Skeletal muscle satellite cell (primary cell): ENCODE results near the gene MOB1B.
"Not testable (repeated sequence)": the region's sequence is repeated elsewhere in the genome, so short reads cannot be mapped to it uniquely, and the experiment has no call there.

Experiments
- H3K27me3 ChIP-seq: 2 replicates; pipeline ENCODE4 v1.7.0; 2013; ENCODE audit warnings: low read length; ENCODE audit not compliant: control insufficient read depth, insufficient read depth
- H3K36me3 ChIP-seq: 2 replicates; pipeline ENCODE4 v1.7.0; 2013; ENCODE audit warnings: mild to moderate bottlenecking, control low read depth, low read length; ENCODE audit not compliant: insufficient read depth
- H3K4me1 ChIP-seq: 2 replicates; pipeline ENCODE4 v1.7.0; 2013; ENCODE audit warnings: low read length; ENCODE audit not compliant: control insufficient read depth, insufficient read depth
- H3K4me2 ChIP-seq: 2 replicates; pipeline ENCODE4 v1.7.0; 2013; ENCODE audit warnings: mild to moderate bottlenecking, low read length
- H3K4me3 ChIP-seq: 2 replicates; pipeline ENCODE4 v1.7.0; 2013; ENCODE audit warnings: low read length
- H3K9ac ChIP-seq: 2 replicates; pipeline ENCODE4 v1.7.0; 2013; ENCODE audit warnings: mild to moderate bottlenecking, low read depth, low read length, moderate library complexity
- H3K9me3 ChIP-seq: replicated peaks from 2 replicates; pipeline ENCODE4 v1.7.0; 2013; ENCODE audit warnings: mild to moderate bottlenecking, control low read depth, low read length

MOB1B gene

DNA sequence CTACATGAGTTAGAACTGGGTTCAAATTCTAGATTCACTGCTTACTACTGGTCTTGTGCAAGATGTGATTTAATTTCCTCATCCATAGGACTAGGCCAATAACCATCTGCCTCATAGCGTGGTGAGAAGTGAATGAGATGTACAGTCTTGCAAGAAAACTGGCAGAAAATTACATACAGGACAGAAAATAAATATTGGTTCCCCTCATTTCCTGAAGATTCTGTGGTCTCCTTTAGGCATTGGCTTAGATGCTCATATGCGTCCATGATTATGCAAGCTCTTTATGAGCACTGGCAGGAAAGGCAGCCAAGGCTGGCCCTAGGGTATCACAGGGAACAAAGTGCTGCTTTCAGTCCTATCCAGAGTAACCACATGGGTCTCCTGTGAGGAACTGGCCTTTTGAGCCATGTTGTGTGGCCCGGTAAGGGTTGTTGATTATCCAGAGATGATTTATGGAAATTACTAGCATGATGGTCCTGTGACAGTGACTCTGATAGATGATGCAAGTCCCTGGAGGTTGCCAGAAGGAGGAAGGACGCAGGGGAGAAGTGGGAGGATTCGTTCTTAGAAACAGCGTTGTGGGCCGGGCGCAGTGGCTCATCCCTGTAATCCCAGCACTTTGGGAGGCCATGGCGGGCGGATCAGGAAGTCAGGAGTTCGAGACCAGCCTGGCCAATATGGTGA is 9.9 kb upstream of the MOB1B start:
- no peaks in the 10 kb centered on the region for H3K36me3 ChIP-seq
- no peak overlapping the region for H3K4me3 ChIP-seq
- no peaks in the 10 kb centered on the region for H3K27me3 ChIP-seq
- H3K4me1 ChIP-seq, result peaks cover 4% of the 10 kb centered on the region
- H3K4me2 ChIP-seq, result no peak overlapping the region
- no peak overlapping the region for H3K9ac ChIP-seq
- no peaks in the 10 kb centered on the region for H3K9me3 ChIP-seq

DNA sequence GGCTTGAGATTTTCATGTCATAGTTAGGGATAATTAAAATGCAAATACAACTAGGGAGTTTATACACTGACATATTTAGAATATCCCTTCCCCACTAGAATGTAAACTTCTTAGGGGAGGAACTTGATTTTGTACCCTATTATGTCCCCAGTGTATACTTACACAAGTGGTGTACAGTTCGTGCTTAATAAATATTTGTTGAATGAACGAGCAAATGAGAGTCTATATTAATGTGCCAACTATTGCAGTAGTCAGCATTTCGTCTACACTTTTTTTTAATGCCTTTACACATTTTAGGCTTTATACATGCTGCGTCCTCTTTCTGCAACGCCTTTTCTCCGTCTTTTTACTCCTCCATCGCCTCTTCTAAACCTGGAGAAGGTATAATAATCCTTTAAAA is 8.4 kb upstream of the MOB1B start:
- no peaks in the 10 kb centered on the region for H3K36me3 ChIP-seq
- no peak overlapping the region for H3K4me3 ChIP-seq
- H3K9ac ChIP-seq, result no peak overlapping the region
- H3K9me3 ChIP-seq, result no peaks in the 10 kb centered on the region
- no peaks in the 10 kb centered on the region for H3K27me3 ChIP-seq
- no peak overlapping the region for H3K4me2 ChIP-seq
- H3K4me1 ChIP-seq, result peaks cover 4% of the 10 kb centered on the region

DNA sequence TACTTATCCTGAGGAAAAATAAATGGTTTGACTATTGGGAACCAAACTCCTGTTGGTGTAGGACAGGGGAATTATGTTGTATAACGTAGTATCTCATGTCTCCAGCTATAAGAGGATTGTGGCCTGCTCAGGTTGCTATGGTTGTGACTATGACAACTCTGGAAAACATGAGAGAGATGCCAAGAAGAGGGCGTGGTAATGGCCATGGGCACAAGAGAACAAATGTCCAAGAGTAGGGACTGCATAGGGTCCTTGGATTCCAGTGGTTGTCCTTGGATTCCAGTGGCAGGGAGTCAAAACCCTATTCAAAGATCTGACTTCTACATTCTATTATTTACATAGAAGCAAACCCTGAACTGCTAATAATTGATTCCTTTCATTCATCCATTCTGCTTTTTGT is 6.8 kb upstream of the MOB1B start:
- Histone ChIP-seq H3K9ac (no peak overlapping the region), H3K4me3 (no peak overlapping the region), H3K4me1 (peaks cover 4% of the 10 kb centered on the region), H3K9me3 (no peaks in the 10 kb centered on the region), H3K4me2 (no peak overlapping the region), H3K27me3 (no peaks in the 10 kb centered on the region), H3K36me3 (no peaks in the 10 kb centered on the region)

DNA sequence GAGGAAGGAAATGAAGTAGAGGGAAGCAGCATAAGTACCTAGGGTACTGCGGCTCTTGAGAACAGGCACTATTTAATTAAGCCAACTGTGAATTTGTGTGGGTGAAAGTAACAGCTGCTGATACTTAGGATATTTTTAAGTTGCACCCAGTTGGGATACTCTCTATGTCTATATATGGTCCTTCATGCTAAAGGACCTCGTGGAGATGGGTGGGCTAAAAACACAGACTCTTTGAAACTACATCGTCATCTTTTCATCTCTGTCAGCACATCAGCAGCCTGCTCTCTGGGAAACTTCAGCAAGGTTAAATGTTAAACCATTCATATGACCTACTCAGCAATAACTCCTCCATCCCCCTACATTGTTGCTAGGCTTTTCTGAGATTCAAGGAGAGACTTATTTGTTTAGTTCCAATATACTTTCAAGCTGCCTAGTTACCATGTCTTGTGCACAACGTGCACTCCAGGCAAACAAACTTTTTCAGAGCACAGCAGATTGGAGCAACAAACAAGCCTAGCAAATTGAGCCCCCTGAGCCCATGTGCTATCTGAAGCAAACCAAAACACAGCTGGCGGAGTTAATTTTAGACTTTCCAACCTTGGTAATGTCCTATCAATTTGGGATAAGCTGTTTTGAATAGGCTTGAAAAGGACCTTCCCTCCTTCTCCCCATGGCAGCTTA is 6.2 kb upstream of the MOB1B start:
- Histone ChIP-seq H3K27me3 (no peaks in the 10 kb centered on the region), H3K4me2 (no peak overlapping the region), H3K4me3 (no peak overlapping the region), H3K36me3 (no peaks in the 10 kb centered on the region), H3K9me3 (no peaks in the 10 kb centered on the region), H3K9ac (no peak overlapping the region), H3K4me1 (peaks cover 4% of the 10 kb centered on the region)

DNA sequence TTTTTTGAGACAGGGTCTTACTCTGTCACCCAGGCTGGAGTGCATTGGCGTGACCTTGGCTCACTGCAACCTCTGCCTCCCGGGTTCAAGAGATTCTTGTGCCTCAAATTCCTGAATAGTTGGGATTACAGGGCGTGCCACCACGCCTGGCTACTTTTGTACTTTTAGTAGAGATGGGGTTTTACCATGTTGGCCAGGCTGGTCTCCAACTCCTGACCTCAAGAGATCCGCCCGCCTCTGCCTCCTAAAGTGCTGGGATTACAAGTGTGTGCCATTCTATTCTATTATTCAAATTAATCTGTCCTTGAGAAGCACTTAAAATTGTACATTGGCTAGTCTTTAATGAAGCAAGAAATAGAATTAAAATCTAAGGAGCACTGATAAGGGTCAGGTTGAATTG is 3.6 kb upstream of the MOB1B start:
- not testable (repeated sequence) for H3K4me2 ChIP-seq, H3K9ac ChIP-seq, H3K4me3 ChIP-seq, H3K27me3 ChIP-seq, H3K9me3 ChIP-seq, H3K4me1 ChIP-seq, H3K36me3 ChIP-seq

DNA sequence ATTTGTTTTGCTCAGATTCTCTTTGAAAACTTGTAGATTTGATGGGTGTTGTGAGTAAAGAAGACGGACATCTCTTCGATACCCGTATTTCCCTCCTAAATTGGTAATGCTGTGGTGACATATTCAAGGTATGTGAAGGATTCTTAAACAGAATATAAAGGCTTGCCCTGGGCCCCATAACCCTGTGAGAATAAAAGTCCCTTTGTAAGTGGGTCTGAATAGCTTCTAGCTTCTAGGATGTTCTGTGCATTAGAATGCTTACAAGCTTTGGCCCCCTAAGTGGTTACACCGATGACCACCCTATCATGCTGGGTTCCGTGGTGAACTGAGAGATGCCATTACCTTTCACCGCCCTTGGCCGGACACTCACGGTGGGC is 574 bp upstream of the MOB1B start:
- H3K27me3 ChIP-seq, result no peaks in the 10 kb centered on the region
- peak overlapping the region; percentile 90 for H3K4me2 ChIP-seq
- peak overlapping the region; percentile 91 for H3K9ac ChIP-seq
- H3K9me3 ChIP-seq, result no peaks in the 10 kb centered on the region
- peaks cover 7% of the 10 kb centered on the region for H3K4me1 ChIP-seq
- H3K4me3 ChIP-seq, result peak overlapping the region; percentile 78
- peaks cover 13% of the 10 kb centered on the region for H3K36me3 ChIP-seq

DNA sequence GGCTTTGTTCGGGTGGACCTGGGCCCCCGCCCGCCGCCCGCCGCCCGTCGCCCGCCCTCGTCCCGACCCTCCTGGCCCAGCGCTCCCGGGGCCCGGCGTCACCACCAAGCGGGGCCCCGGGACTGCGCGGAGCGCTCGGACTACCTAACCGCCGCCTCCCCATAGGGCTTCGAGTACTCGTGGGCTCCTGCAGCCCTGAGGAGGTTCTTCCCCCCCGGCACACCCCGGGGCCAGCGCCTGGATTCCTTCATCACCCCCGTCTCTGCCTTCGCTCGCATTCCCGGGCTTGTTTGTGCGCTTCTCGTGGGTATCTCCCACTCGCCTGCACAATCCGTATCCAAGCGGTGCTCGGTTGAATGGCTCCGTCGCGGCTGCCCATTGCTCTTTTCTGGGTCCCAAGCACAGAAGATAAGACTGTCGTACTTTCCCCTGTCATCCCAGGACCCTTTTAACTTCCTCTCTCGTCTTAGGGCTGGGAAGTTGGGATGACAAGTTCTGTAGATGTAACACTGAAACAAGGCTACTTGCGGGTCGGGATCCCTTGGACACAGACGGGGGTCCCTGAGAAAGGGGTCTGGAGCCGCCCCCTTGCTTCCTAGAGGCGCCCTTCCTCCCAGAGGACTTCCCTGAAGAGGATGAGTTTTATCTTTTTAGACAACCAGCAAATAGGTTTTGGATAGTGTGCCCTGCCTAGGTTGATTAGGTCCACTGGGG is 565 bp downstream of the MOB1B start:
- H3K9ac ChIP-seq, result peak overlapping the region; percentile 91
- H3K9me3 ChIP-seq, result no peaks in the 10 kb centered on the region
- H3K36me3 ChIP-seq, result peaks cover 18% of the 10 kb centered on the region
- peak overlapping the region; percentile 90 for H3K4me2 ChIP-seq
- H3K4me1 ChIP-seq, result peaks cover 7% of the 10 kb centered on the region
- H3K4me3 ChIP-seq, result peak overlapping the region; percentile 78
- no peaks in the 10 kb centered on the region for H3K27me3 ChIP-seq

DNA sequence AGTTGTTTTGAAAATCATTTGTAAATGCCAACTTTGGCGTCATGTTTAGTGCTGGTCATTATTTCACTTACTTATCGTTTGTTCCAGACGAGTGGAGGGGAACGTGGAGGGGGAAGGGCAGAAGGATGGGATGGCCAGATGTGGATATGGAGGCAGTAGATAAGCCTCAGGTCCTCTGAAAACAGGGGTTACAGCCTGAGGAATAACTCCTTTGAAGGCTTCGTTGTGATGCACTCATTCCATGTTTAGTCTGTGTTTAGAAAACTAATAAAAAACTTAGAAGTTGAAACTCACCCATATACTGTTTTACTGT is 1.1 kb downstream of the MOB1B start:
- Histone ChIP-seq H3K36me3 (peaks cover 18% of the 10 kb centered on the region), H3K4me1 (peaks cover 7% of the 10 kb centered on the region), H3K27me3 (no peaks in the 10 kb centered on the region), H3K4me2 (peak overlapping the region; percentile 90), H3K4me3 (peak overlapping the region; percentile 78), H3K9me3 (no peaks in the 10 kb centered on the region), H3K9ac (peak overlapping the region; percentile 91)

DNA sequence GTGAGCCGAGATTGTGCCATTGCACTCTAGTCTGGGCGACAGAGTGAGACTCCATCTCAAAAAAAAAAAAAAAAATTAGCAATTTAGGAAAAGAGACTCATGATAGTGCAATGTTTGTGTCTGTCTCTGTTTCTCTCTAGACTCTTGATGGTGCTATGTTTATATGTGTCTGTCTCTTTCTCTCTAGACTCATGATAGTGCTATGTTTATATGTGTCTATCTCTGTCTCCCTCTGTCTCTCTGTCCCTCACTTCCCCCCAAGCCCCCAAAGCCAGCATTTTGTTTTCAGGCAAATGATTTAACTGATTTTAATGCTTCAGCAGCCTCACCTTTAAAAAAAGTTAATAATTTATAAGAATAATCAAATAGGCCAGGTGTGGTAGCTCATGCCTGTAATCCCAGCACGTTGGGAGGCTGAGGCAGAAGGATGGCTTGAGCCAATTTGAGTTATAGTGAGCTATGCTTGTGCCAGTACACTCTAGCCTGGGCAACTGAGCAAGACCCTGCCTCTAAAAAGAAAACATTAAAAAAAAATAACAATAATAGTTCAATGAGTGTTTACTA is 6.9 kb downstream of the MOB1B start:
- Histone ChIP-seq H3K36me3 (peaks cover 18% of the 10 kb centered on the region), H3K4me2 (no peak overlapping the region), H3K27me3 (no peaks in the 10 kb centered on the region), H3K4me1 (no peaks in the 10 kb centered on the region), H3K4me3 (no peak overlapping the region), H3K9ac (no peak overlapping the region), H3K9me3 (no peaks in the 10 kb centered on the region)

DNA sequence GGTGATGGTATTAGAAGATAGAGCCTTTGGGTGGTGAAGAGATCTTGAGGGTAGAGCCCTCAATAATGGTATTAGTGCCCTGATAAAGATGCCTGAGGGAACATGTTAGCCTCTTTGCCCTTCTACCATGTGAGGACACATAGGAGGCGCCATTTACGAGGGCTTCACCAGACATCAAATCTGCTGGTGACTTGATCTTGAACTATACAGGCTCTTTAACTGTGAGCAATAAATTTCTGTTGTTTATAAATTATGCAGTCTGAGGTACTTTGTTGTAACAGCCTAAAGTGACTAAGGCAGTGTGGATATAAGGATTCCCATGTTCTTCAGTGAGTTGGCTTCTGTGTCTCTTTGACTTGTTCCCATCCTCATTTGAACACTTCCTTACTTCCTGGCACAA is 11.8 kb downstream of the MOB1B start:
- H3K4me3 ChIP-seq, result no peak overlapping the region
- H3K9ac ChIP-seq, result no peak overlapping the region
- no peak overlapping the region for H3K4me2 ChIP-seq
- no peaks in the 10 kb centered on the region for H3K27me3 ChIP-seq
- H3K36me3 ChIP-seq, result no peaks in the 10 kb centered on the region
- peaks cover 14% of the 10 kb centered on the region for H3K4me1 ChIP-seq
- H3K9me3 ChIP-seq, result no peaks in the 10 kb centered on the region

DNA sequence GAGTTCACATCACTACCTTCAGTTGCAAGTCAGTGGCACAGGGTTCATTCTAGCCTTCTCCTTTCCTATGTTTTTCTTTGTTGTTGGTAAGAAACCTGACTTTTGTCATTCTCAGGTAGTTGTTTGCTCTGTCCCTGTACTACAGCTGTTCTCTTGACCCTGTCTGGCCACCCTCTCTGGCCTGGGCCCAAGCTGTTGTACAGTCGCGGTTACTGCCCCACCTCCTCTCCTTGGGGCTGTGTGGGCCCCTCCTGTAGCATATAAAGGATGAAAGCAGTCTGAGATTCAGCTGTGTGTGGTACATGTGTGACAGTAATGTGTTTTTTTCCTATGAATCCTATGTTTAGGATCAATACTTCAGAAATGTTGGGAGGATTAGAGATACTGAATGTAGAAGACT is 12.5 kb downstream of the MOB1B start:
- H3K4me1 ChIP-seq, result peaks cover 14% of the 10 kb centered on the region
- no peaks in the 10 kb centered on the region for H3K27me3 ChIP-seq
- no peak overlapping the region for H3K4me3 ChIP-seq
- no peak overlapping the region for H3K4me2 ChIP-seq
- no peaks in the 10 kb centered on the region for H3K9me3 ChIP-seq
- no peak overlapping the region for H3K9ac ChIP-seq
- H3K36me3 ChIP-seq, result no peaks in the 10 kb centered on the region
